ENCODE measurements around the gene LSP1. TPM values are rescaled to one million over a fixed set of nuclear protein-coding genes. Genes with fewer than 3 reads are reported as not detected.

Gene LSP1
- total and polyA plus RNA-seq, 2 of the 13 experiments (the other 11 are each of a cell fraction or from before 2014, with no cell fraction given), result 0.59 to 1.00 TPM

GRCh38 chr11:1830322-1831223 lies 22.3 kb upstream of the LSP1 start (continued):
- TF ChIP-seq PATZ1 (CRISPR knock-in tag; IDR thresholded peaks at IDR 0.05) (peak; percentile 68), DNMT1 (CRISPR knock-in tag; IDR thresholded peaks at IDR 0.05) (no peak), ZNF460 (CRISPR knock-in tag; IDR thresholded peaks at IDR 0.05; ENCODE audit: borderline replicate concordance) (no peak), ZSCAN5A (CRISPR knock-in tag; IDR thresholded peaks at IDR 0.05; ENCODE audit: borderline replicate concordance) (no peak), MAFF (IDR thresholded peaks at IDR 0.05; ENCODE audit: low read depth, low read length) (no peak), ZNF598 (CRISPR knock-in tag; IDR thresholded peaks at IDR 0.05; ENCODE audit: borderline replicate concordance) (peak; percentile 83; the same call in 1 of the 2 replicates), PITX1 (CRISPR knock-in tag; IDR thresholded peaks at IDR 0.05) (peak; percentile 91), ZSCAN21 (CRISPR knock-in tag; IDR thresholded peaks at IDR 0.05; ENCODE audit: borderline replicate concordance) (peak; percentile 90), TCF7 (IDR thresholded peaks at IDR 0.05; ENCODE audit: low read depth) (no peak), ZNF367 (CRISPR knock-in tag; IDR thresholded peaks at IDR 0.05; ENCODE audit: borderline replicate concordance) (no peak), E2F2 (CRISPR knock-in tag; IDR thresholded peaks at IDR 0.05; ENCODE audit: borderline replicate concordance) (no peak; the same call in 1 of the 2 replicates), ZNF878 (CRISPR knock-in tag; IDR thresholded peaks at IDR 0.05) (no peak), ZNF263 (CRISPR knock-in tag; IDR thresholded peaks at IDR 0.05) (peak; percentile 61), RARG (CRISPR knock-in tag; IDR thresholded peaks at IDR 0.05; ENCODE audit: low read depth) (no peak), POLR2AphosphoS2 (IDR thresholded peaks at IDR 0.05; ENCODE audit: low read depth, low read length) (no peak), ZNF44 (CRISPR knock-in tag; IDR thresholded peaks at IDR 0.05) (peak; percentile 86; the same call in 1 of the 2 replicates), ZNF879 (CRISPR knock-in tag; IDR thresholded peaks at IDR 0.05) (no peak; the same call in 1 of the 2 replicates), TBP (CRISPR knock-in tag; IDR thresholded peaks at IDR 0.05) (no peak), PBX3 (CRISPR knock-in tag; IDR thresholded peaks at IDR 0.05; ENCODE audit: borderline replicate concordance) (no peak), ZNF605 (CRISPR knock-in tag; IDR thresholded peaks at IDR 0.05) (peak; percentile 97), PHF20 (CRISPR knock-in tag; IDR thresholded peaks at IDR 0.05) (no peak), ZFP91 (CRISPR knock-in tag; IDR thresholded peaks at IDR 0.05; ENCODE audit: borderline replicate concordance) (peak; percentile 87)

Data from HepG2 (cell line).